Stimulated activated CD8-positive, alpha-beta memory T cell treated with anti-CD3 and anti-CD28 coated beads, Interleukin-15, amount 100 ng/mL, for 24 hours (primary cell): ENCODE results near the gene RANGAP1.

ENCODE experiments used
- DNase-seq: peaks from one replicate; pipeline ENCODE4 v3.0.0-alpha.2; 2020; ENCODE audit warnings: low read depth

The RANGAP1 gene

DNA sequence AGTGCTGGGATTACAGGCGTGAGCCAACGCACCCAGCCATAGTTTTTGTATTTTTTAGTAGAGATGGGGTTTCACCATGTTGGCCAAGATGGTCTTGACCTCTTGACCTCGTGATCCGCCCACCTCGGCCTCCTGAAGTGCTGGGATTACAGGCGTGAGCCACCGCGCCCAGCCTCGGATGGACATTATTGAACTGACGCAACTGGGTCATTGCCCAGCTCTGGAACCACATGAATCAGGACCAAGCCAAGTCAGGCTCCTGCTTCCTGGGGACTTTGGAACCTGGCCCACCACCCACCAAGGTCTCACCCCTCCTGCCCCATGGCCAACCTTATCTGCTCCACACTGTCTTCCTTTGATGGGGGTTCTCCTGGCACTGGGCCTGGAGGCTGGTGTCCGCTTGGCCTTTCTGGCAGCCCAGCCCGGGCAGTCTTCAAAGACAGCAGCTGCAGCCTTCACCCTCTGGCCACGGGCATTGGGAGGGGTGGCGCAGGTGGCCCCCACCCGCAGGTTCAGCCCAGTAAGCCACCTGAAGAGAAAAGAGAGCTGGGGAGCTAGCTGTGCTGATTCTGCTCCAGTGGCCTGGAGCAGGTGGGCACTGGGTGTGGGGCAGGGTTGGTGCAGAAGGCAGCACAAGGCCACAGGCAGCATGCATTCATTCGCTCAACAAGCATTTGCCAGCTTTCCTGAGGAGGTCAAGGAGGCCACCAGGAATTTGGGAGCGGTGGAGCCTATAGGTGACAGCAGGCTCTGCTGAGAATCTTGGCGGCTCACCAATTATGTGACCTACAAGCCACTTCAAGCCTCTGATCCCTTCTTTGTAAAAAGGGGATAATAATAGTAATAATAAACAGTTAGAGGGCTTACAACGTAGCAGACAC is 50.9 kb downstream of the RANGAP1 start:
- no peak for DNase-seq

DNA sequence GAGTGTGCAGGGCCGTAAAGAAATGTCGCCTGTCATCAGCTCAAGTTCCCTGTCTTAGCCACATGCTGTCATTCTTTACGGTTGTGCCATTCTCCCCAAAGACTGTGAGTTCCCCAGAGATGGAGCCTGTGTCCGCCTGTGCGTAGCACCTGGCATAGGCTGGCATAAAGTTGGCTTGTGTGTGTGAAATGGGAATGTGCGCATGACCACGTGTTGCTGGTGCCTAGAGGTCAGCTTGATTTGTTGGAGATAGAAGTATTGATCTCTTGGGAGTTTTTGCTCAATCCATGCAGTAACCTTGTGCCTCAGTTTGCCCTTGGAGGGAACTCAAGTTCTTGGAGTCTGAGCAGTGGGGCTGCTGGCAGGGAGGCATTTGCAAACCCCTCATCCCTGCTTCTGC is 54.6 kb downstream of the RANGAP1 start:
- DNase-seq = no peak

DNA sequence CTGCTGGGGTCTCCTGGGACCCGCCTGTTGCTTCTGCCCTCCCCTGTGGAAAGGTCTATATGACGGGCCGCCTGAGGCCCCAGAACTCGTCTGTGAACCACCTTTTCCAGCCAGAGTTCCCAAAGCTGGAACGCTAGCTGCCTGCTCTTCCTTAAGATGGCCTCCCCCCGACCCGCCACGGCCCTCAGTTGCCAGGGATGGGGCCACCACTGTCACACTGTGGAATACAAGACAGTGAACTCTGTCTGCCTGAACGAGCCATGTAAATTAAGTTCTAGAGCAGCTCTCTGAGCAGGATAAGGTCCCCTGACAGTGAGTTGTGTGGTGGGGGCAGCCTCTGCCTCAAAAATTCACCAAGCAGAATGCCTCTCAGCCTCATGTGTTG is 55.6 kb downstream of the RANGAP1 start:
- DNase-seq = no peak

DNA sequence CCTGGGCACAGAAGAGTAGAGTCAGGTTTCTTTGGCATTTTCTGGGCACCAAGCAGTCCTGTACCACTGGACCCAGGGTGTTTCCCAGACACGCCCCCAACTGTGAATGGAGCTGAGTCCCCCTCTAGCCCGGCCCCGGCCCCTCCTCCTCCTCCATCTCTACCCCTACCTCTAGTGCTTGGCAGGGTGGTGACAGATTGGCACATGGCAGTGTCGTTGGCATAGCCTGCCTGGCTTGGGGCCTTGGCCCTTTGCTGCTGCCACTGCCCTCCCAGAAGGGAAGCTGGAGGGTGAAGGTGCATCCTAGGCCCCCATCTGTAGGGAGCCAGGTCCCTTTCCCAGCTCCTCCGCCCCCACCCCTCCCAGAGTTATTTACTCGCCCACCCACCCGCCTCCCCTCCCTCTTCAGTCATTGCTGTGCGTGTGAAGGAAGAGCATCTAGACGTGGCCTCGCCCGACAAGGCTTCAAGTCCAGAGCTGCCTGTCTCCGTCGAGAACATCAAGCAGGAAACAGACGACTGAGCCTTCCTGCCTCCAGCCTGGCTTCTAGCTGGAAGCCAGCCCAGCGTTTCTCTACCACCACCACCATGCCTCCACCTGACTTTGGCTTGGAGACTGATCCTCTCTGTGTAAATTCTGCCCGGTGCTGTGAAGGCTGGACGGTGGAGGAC is 56.1 kb downstream of the RANGAP1 start:
- DNase-seq = no peak

DNA sequence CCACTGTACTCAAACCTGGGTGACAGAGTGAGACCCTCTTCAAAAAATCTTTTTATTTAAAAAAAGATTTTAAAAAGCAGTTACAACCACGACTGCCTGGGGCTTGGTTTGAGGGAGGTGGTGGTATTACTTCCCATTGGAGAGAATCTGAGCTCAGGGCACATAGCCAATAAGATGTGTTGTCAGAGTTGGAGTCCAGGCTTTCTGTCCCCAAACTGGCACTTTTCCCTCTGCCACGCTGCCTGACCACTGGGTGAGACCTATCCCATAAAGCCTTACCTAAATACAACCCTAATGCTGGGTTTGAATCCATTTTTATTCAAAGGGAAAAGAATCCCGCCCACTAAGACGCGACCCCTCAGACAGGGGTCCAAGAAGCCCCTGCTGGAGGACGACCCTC is 56.8 kb downstream of the RANGAP1 start:
- no peak for DNase-seq

DNA sequence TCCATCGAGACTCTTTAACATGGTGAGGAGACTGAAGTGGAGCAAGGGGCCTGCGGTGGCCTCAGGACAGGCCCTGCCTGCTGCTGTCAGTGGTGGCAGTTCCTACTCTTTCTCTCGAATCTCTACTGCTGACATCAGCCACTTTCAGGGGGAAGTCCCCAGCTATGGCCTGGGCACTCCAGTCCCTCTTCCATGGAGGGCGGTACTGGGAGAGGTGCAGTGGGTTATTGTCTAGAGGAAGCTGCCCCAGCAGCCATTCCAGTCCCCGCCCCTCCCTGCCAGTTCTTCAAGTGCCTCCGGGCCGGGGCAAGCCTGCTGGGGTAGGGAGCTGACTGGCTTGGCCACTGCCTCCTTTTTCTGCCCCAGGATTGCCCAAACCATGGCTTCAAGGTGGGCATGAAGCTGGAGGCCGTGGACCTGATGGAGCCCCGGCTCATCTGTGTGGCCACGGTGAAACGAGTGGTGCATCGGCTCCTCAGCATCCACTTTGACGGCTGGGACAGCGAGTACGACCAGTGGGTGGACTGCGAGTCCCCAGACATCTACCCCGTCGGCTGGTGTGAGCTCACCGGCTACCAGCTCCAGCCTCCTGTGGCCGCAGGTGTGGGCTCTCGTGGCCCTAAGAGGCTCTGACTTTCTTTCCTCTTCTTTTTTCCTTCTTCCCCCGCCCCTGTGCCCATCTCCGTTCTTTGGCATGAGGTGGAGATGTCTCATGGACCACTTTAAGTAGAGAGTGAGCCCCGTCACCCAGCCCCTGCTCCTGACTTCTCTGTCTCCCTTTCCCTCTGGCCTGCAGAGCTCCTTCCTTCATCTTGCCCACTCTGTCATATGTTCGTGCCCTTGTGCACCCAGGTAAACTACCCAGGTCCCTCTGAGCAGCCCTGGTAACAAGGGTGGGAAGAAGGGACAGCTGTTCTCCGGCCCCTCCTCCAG is 59.0 kb downstream of the RANGAP1 start:
- no peak for DNase-seq

DNA sequence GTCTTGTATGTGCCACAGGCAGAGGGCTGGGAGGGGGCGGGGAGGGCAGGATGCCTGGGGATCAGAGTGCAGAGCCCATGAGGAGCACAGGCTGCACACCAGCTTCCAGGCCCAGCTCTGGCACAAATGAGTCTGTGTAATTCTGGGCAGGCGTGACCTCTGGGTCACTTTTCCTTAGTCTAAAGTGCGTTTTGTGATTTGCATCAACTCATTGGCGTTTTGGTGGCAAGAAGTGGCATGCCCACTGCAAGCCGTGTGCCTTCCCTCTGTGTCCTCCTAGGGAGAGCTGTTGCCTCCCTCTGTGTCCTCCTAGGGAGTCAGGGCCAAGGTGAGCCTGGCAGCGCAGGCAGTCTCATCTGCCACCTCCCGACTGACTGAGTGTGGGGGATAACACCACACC is 62.5 kb downstream of the RANGAP1 start:
- no peak for DNase-seq

DNA sequence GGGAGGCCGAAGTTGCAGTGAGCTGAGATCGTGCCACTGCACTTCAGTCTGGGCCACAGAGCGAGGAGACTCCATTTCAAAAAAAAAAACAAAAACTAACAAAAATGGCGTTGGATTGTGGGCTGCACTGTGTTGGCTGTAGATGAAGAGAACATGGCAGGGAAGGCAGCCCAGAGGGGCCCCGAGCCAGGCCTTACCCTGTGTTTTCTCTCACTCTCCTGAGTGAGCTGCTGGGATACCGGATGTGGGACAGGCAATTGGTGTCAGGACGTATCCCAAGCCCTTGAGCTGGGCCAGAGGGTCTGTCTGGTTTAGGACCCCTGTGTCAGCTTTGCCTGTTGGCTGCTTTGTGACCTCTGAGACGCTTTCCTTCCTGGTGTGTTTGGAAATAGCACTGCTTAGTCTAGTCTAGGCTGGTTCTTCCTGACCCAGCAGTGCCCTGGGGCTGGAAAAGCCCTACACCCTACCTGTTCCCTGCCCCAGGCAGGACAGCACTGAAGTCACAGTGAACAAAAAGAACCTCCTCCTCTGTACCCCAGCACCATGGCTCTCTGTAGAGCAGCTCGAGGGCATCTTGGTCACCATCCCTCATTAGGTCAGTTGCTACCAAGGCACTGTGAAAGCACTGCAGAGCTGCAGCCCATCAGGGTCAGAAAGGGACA is 63.0 kb downstream of the RANGAP1 start:
- DNase-seq = no peak

DNA sequence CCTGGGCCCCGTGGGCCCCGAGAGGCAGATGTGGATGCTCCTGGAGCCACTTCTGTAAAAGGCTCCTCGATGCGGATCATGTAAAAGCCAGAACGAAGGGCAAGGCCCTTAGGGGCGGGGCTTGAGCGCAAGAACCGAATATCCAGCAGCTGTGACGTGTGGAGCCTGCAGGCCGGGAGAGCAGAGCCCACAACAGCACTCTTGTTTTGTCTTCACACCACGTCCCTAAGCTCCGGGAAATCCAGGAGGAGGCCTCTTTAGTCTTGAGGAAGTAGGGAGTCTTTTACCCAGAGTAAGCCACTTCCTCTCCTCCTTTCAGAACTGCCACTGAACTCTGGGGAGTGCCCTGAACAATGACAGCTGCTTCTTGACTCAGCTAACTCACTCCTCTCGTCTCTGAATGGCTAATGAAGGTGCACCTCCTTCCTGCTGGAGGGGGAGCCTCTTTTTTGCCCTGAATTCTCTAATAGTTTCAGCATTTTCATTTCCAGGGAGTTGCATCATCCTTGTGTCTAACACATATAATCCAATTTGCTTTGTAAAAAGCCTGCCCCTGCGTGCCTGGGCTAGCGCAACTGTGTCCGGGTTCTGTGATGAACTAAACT is 68.3 kb downstream of the RANGAP1 start:
- no peak for DNase-seq

DNA sequence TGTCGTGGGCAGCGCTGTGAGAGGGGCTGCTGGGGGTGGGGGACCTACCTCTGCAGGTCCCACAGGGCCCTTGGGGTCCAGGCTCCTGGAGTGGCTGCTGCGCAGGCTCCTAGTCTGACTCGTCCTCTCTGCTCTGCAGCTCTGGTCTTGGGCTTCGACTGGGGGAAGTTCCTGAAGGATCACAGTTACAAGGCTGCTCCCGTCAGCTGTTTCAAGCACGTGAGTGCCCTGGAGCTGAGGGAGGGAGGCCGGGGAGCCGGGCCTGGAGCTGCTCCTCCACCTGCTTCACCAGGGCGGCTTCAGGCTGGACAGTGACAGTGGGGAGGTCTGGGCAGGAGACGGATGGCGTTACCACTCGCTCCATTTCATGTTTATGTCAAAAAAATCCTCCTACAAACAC is 69.0 kb downstream of the RANGAP1 start:
- no peak for DNase-seq

DNA sequence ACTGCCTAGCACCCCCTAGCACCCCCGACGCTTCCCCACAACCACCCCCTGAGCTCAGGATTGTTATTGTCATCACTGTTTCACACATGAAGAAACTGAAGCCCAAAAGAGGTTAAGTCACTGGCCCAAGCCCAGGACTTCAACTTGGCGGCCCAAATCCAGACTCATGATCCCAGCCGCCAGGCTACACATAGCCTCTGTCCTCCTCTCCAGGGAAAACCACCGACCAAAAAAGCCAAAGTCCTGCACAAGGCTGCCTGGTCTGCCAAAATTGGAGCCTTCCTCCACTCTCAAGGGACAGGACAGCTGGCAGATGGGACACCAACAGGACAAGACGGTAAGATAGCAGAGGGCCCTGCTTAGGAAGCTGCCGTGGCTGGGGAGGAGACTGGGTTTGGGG is 70.1 kb downstream of the RANGAP1 start:
- no peak for DNase-seq

DNA sequence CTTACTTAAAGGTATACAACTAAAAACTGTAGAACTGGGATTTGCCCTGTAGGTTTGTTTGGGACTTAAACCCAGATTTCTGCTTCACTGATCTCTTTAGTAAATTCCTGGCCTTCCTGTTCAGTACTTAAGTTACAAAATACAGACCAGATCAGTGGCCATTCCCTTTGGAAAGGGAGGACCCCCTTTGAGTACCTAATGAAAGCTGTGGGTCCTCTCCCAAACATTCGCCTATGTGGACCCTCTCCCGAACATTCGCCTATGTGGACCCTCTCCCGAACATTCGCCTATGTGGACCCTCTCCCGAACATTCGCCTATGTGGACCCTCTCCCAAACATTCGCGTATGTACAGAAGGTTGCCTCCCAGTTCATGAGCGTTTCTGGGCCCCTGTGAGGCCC is 70.6 kb downstream of the RANGAP1 start:
- no peak for DNase-seq

DNA sequence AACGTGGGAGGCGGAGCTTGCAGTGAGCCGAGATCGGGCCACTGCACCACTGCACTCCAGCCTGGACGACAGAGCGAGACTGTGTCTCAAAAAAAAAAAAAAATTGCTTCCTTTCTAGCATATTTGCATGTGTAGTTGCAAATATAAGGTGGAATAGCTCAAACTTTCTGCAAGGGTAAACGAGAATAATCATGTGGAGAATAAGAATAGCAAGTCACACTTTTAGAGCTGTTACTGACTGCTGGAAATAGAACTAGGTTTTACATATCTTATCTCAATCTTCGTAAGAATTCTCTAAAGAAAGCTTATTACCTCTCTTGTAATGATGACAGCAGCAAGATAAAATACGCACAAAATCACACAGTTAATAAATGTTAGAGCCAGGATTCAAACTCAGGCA is 79.3 kb downstream of the RANGAP1 start:
- DNase-seq = no peak

DNA sequence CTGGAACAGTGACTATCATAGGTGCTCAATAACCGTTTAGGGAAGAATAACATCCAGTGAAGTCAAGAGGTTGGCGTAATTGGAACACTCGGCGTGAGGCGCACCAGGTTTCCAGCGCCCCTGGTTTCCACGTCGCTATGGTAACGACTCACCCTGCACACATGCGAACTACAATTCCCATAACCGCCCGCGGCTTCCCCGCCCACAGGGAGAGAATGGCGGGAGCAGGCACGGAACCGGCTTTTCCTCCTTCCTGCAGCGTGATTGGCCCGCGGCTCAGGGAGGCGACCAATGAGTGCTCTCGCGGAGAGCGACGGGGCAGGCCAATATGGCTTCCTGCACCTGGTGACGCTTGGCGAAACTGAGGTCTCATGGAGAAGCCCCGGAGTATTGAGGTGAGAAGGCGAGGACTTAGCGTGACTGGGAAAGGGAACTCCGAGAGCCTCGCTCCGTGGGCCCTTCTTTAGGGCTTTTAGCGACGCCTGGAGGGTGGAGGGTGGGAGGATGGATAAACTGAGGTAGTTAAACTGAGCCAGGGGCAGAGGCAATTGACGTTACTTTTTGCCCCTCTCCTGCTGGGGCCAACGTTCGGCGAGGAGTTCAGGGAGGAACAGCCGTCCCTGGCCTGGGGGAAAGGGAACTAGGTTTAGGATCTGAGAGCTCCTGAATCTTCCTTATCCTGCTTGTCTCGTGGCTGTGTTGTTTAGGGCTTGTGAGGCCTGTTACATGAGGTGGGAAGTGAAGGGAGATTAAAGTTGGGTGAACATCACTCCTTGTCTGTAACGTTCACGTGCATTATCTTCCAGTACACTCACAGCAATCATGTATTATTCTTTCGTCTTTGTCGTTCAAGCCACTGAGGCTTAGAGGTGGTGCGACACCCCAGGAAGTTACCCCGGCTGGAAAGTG is 80.7 kb downstream of the RANGAP1 start, which contains the start of gene L3MBTL2:
Gene L3MBTL2, plus strand, starts transcription at position 321 of the 909 bp plus-strand sequence. Its CDS starts 51 bp downstream, at position 372.
- peak; percentile 91 for DNase-seq

DNA sequence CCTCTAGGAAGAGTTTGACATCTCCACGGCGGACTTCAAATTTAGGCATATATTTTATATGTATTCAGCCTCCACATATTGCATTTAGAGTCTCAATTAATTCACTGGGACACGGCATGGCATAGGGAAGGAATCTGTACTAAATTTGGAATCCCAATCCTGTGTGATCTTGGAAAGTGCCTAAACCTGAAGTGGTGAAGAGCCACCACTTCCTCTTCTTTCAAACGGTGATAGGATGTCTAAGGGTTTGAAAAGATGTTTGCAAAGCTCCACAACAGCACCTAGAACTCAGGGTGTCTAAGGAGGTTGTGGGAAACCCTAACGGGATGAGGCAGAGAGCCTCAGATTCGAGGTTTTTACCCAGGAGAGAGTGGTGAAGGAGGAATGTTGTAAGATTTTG is 81.9 kb downstream of the RANGAP1 start:
- DNase-seq = no peak

DNA sequence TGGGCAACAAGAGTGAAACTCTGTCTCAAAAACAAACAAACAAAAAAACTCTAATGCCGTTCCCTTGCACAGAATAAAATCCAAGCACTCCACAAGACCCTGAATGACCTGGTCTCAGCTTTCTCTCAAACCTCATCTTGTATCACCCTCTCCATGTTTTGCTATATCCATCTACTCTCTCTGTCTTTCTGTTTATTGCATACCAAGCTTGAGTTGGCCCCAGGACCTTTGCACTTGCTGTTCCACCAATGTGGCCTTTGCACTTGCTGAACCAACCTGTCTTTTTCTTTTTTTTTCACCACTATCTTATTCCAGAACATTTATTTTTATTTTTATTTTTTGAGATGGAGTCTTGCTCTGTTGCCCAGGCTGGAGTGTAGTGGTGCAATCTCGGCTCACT is 82.9 kb downstream of the RANGAP1 start:
- no peak for DNase-seq

DNA sequence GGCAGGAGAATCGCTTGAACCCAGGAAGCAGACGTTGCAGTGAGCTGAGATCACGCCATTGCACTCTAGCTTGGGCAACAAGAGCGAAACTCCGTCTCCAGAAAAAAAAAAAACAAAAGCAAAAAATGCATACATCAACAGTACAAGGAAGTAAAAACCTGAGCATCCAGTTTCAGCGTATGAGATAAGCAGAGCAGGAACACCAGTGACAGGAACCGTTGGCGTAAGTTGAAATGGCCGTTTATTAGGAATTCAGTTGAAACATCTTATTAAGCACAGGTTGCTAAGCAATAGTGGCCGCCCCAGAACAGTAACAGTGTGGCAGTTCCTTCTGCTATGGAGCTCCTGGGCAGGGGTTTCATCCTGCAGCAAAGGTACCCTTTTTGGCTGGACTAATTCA is 84.8 kb downstream of the RANGAP1 start:
- DNase-seq = no peak

DNA sequence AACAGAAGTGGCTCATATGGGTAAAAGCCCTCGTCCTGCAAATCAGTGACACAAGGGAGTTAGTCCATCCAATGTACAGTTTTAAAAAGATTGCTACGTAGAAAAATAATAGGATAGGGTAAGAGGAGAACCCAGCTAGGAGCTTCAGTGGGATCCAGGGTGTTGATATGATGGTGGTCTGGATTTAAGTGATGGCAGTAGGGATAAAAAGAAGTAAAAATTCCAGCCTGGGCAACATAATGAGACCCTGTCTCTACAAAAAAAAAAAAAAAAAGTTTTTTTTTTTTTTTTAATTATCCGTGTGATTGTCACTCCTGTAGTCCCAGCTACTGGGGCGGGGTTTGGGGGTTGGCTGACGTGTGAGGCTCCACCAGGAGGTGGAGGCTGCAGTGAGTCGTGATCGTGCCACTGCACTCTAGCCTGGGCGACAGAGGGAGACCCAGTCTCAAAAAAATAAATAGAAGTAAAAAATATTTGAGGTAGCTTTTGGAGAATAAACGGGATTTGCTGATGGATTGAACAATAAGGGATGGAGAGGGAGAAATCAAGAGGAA is 87.9 kb downstream of the RANGAP1 start:
- no peak for DNase-seq

DNA sequence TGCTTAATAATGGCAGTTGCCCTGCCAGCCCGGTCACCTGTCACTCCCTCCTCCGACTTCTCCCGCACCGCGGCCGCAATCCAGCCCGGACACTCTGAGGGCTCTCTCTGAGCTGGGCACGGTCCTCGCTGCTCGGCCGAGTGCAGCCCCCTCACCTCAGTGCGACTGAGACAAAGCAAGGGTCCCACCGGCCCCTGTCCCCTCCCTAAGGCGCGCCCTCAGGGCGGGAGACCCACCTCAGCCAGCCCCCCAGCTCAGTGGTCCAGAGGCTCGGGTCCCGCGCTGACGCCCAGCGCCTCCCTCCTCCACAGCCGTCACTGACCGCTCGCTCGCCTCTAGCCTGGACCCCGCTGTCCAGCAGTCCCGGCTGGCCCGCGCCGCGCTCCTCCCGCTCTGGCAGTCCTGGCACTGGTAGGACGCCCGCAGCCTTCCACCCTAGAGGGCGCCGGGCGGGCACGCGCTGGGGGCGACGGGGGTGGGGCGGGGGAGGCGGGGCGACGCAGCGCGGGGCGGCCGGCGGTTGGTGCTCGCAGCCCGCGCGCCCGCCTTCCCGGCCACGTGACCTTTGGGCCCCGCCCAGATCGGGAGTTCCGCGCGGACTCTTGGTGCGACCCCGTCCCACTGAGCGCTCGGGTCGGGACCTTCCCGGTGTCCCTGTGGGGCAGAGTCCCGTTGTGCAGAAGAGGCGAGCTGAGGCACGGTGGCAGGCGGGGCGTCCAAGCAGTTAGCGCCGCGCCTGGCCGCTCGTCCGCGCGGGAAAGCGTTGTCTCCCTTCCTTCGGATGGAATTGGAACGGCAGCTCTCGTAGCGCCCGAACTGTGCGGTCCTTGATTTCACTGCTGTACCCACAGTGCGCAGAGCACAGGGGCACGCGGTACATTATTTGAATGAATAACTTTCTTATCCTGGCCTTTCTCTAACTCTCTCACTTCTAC is 88.7 kb downstream of the RANGAP1 start:
- DNase-seq = peak; percentile 62
